GM23338 (cell line): Measurements from ENCODE around the gene ATP5MC2. TPM values are rescaled to one million over a fixed set of nuclear protein-coding genes. Genes with fewer than 3 reads are reported as not detected.

ENCODE experiments used
- ATAC-seq: fragments of 200-7000 bp; cut with Tn5 transposase; 3 replicates; pipeline ENCODE4 v1.9.1; 2020
- DNase-seq: peaks from one replicate; pipeline ENCODE4 v3.0.0-alpha.2; 2015; ENCODE audit warnings: low spot score
- H2AFZ ChIP-seq: fragments of 200-600 bp; sonication (generic); 2 replicates; pipeline ENCODE4 v1.8.0; 2016; ENCODE audit warnings: antibody characterized with exemption, mild to moderate bottlenecking, moderate library complexity
- H3F3A ChIP-seq: fragments of 200-600 bp; sonication (generic); replicated peaks from 2 replicates; pipeline ENCODE4 v1.8.0; 2017; ENCODE audit warnings: antibody characterized with exemption, mixed run types, low read depth
- H3K27ac ChIP-seq: fragments of 200-600 bp; sonication (generic); 2 replicates; pipeline ENCODE4 v1.6.1; 2016; ENCODE audit warnings: low read depth
- H3K27me3 ChIP-seq: fragments of 200-600 bp; sonication (generic); 2 replicates; pipeline ENCODE4 v1.8.0; 2016; ENCODE audit warnings: mild to moderate bottlenecking, mixed run types, moderate library complexity; ENCODE audit not compliant: insufficient read depth
- H3K36me3 ChIP-seq: fragments of 200-600 bp; sonication (generic); 2 replicates; pipeline ENCODE4 v1.8.0; 2016; ENCODE audit warnings: mild to moderate bottlenecking; ENCODE audit not compliant: insufficient read depth
- H3K4me1 ChIP-seq: fragments of 200-600 bp; sonication (generic); 2 replicates; pipeline ENCODE4 v1.8.0; 2016; ENCODE audit warnings: mild to moderate bottlenecking, moderate library complexity; ENCODE audit not compliant: insufficient read depth
- H3K4me2 ChIP-seq: fragments of 200-600 bp; sonication (generic); 2 replicates; pipeline ENCODE4 v1.7.1; 2017; ENCODE audit warnings: mixed run types
- H3K4me3 ChIP-seq: fragments of 200-600 bp; sonication (generic); 2 replicates; pipeline ENCODE4 v1.6.1; 2016; ENCODE audit warnings: mixed run types
- H3K79me2 ChIP-seq: fragments of 200-600 bp; sonication (generic); replicated peaks from 2 replicates; pipeline ENCODE4 v1.8.0; 2017; ENCODE audit warnings: mild to moderate bottlenecking; ENCODE audit not compliant: insufficient read depth
- H3K9me2 ChIP-seq: fragments of 200-600 bp; sonication (generic); 2 replicates; pipeline ENCODE4 v1.8.0; 2017; ENCODE audit not compliant: insufficient read depth
- H4K20me1 ChIP-seq: fragments of 200-600 bp; sonication (generic); replicated peaks from 2 replicates; pipeline ENCODE4 v1.8.0; 2017; ENCODE audit warnings: mild to moderate bottlenecking; ENCODE audit not compliant: insufficient read depth
- H3K27ac Mint-ChIP-seq: 2 replicates; pipeline ENCODE4 v1.8.0; 2020; ENCODE audit warnings: inconsistent platforms, mild to moderate bottlenecking, moderate library complexity, mixed read lengths
- H3K27me3 Mint-ChIP-seq: 3 replicates; pipeline ENCODE4 v1.8.0; 2022; ENCODE audit warnings: low read depth, mild to moderate bottlenecking, moderate library complexity, mixed read lengths, inconsistent platforms; ENCODE audit not compliant: insufficient read depth, poor library complexity
- H3K36me3 Mint-ChIP-seq: 3 replicates; pipeline ENCODE4 v1.8.0; 2021; ENCODE audit warnings: low read depth, mild to moderate bottlenecking, inconsistent platforms, moderate library complexity, mixed read lengths
- H3K4me1 Mint-ChIP-seq: 3 replicates; pipeline ENCODE4 v1.8.0; 2020; ENCODE audit warnings: mild to moderate bottlenecking, inconsistent platforms, mixed read lengths
- H3K4me3 Mint-ChIP-seq: 3 replicates; pipeline ENCODE4 v1.8.0; 2021; ENCODE audit warnings: moderate library complexity, mild to moderate bottlenecking, inconsistent platforms, mixed read lengths
- H3K9me3 Mint-ChIP-seq: 3 replicates; pipeline ENCODE4 v1.8.0; 2020; ENCODE audit warnings: moderate library complexity, mild to moderate bottlenecking, inconsistent platforms, mixed read lengths
- CREB1 ChIP-seq: fragments of 250-450 bp; sonication (Bioruptor Pico); IDR thresholded peaks from 2 replicates; pipeline ENCODE4 v1.5.0; 2020; ENCODE audit warnings: low read depth, mild to moderate bottlenecking, moderate library complexity
- EZH2 ChIP-seq: fragments of 200-600 bp; sonication (generic); IDR thresholded peaks from one replicate; pipeline ENCODE4 v1.8.0; 2017; ENCODE audit warnings: antibody characterized with exemption, mild to moderate bottlenecking, low read depth; ENCODE audit not compliant: unreplicated experiment
- EZH2phosphoT487 ChIP-seq: fragments of 200-600 bp; sonication (generic); IDR thresholded peaks from one replicate; pipeline ENCODE4 v1.8.1; 2018; ENCODE audit warnings: antibody characterized with exemption; ENCODE audit not compliant: unreplicated experiment
- NANOG ChIP-seq: IDR thresholded peaks from 2 replicates; pipeline ENCODE4 v1.6.1; 2016; ENCODE audit warnings: antibody characterized with exemption, borderline replicate concordance
- POLR2AphosphoS5 ChIP-seq: IDR thresholded peaks from 2 replicates; pipeline ENCODE4 v1.6.1; 2016; ENCODE audit warnings: antibody characterized with exemption, low read depth
- polyA plus RNA-seq: library from polyadenylated mRNA; unstranded; fragments of >200 nt; fragmentation: Nextera tagmentation; extraction: Ambion mirVana; gene quantifications from 2 replicates; pipeline ENCODE4 v1.2.1, GENCODE V29; 2016
- total RNA-seq: library from RNA; depleted of rRNA; stranded (reverse); fragments of >200 nt; shearing (Covaris generic); gene quantifications from 2 replicates; pipeline ENCODE4 v1.2.3, GENCODE V29; 2014
- TF ChIP-seq, protein P1 (sequence below): IDR thresholded peaks from 2 replicates; pipeline ENCODE4 v1.6.1; 2016; ENCODE audit warnings: antibody characterized with exemption
- TF ChIP-seq, protein P2 (sequence below), 2 experiments: fragments of 200-600 bp in 1 of 2; sonication (generic) in 1 of 2; conservative IDR thresholded peaks; 2 replicates each; pipeline versions ENCODE4 v1.5.1 to v1.6.1; 2016 to 2017; ENCODE audit warnings: antibody characterized with exemption in 2 of 2, low read depth in 2 of 2, mild to moderate bottlenecking in 2 of 2, moderate library complexity in 1 of 2
- TF ChIP-seq, protein P3 (sequence below): fragments of 250-450 bp; sonication (Bioruptor Pico); IDR thresholded peaks from 2 replicates; pipeline ENCODE4 v1.5.0; 2020; ENCODE audit warnings: mild to moderate bottlenecking, moderate library complexity

The ATP5MC2 gene
- total and polyA plus RNA-seq, 2 experiments from 2014 or later, result 362 to 821 TPM

DNA sequence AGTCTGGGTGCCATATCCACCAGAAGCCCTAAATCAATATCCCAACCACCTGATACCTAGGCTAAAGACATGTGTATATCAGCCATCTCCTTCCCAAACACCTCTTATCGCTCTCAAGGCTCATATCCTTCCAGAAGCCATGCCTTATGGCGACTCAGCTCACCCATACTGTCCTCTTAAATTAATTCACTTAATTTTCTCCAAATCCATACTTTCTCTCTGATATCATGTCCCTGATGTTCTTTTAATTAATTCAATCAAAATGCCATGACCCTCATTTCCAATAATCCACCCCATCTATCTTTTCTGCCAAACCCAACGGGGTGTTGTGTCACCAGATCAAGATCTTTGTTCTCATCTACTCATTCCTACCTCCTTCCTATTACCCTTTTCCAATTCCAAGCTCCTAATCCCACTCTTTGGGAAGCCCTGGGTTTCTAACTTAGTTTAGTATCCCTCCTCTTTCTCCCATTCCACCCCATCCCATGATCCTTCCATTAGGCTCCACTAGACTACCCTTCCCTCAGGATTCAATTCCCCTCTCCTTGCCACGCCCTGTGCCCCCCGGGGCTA, 50.4 kb downstream of the ATP5MC2 start:
- Histone ChIP-seq H3K4me2 (peak overlapping the region; percentile 75), H4K20me1 (no peaks in the 10 kb centered on the region), H3K79me2 (peaks cover 47% of the 10 kb centered on the region), H3F3A (no peaks in the 10 kb centered on the region), H3K36me3 (no peaks in the 10 kb centered on the region), H3K4me1 (peaks cover 22% of the 10 kb centered on the region), H3K27ac (no peak overlapping the region), H3K4me3 (peak overlapping the region; percentile 63), H2AFZ (no peak overlapping the region), H3K9me2 (no peaks in the 10 kb centered on the region), H3K27me3 (no peaks in the 10 kb centered on the region)
- no peak for ATAC-seq
- DNase-seq, result no peak
- H3K27ac Mint-ChIP-seq, result peak overlapping the region; percentile 99
- no peaks in the 10 kb centered on the region for H3K36me3 Mint-ChIP-seq
- H3K4me3 Mint-ChIP-seq, result peak overlapping the region; percentile 85
- H3K9me3 Mint-ChIP-seq, result no peaks in the 10 kb centered on the region
- peaks cover 9% of the 10 kb centered on the region for H3K27me3 Mint-ChIP-seq
- no peak for TF ChIP-seq NANOG
- 0 out of 2 replicates have a peak, but pooled peaks have one; percentile 11 for TF ChIP-seq POLR2AphosphoS5
- no peak for TF ChIP-seq EZH2
- peaks cover 26% of the 10 kb centered on the region for H3K4me1 Mint-ChIP-seq

DNA sequence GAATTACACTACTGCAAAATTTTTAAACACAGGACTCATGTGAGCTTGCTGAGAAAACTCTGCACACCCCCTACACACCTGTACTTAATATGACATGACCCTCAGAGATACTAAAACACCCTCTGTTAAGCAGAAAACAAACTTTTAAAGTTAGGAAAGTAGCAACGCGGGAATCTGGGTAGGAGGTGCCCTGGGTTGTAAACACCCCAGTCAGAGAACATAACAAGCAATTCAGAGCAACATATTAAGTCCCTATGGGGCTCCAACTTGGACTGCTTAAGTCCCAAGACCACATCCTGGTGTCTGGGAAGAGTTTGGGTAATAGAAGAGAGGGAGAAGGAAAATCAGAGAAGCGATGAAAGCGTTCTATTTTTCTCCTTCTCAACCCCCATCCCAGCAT, 50.9 kb downstream of the ATP5MC2 start:
- no peaks in the 10 kb centered on the region for H4K20me1 ChIP-seq
- H3K9me2 ChIP-seq, result no peaks in the 10 kb centered on the region
- no peak overlapping the region for H2AFZ ChIP-seq
- Mint-ChIP-seq H3K27me3 (peaks cover 9% of the 10 kb centered on the region), H3K36me3 (no peaks in the 10 kb centered on the region), H3K4me3 (peak overlapping the region; percentile 85), H3K9me3 (no peaks in the 10 kb centered on the region), H3K27ac (no peak overlapping the region), H3K4me1 (peaks cover 26% of the 10 kb centered on the region)
- H3K4me3 ChIP-seq, result peak overlapping the region; percentile 63
- TF ChIP-seq, protein P1, sequence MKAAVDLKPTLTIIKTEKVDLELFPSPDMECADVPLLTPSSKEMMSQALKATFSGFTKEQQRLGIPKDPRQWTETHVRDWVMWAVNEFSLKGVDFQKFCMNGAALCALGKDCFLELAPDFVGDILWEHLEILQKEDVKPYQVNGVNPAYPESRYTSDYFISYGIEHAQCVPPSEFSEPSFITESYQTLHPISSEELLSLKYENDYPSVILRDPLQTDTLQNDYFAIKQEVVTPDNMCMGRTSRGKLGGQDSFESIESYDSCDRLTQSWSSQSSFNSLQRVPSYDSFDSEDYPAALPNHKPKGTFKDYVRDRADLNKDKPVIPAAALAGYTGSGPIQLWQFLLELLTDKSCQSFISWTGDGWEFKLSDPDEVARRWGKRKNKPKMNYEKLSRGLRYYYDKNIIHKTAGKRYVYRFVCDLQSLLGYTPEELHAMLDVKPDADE, result no peak
- TF ChIP-seq POLR2AphosphoS5, result no peak
- TF ChIP-seq EZH2phosphoT487, result no peak
- no peak for TF ChIP-seq CREB1 (CRISPR knock-in tag)
- TF ChIP-seq, protein P2, sequence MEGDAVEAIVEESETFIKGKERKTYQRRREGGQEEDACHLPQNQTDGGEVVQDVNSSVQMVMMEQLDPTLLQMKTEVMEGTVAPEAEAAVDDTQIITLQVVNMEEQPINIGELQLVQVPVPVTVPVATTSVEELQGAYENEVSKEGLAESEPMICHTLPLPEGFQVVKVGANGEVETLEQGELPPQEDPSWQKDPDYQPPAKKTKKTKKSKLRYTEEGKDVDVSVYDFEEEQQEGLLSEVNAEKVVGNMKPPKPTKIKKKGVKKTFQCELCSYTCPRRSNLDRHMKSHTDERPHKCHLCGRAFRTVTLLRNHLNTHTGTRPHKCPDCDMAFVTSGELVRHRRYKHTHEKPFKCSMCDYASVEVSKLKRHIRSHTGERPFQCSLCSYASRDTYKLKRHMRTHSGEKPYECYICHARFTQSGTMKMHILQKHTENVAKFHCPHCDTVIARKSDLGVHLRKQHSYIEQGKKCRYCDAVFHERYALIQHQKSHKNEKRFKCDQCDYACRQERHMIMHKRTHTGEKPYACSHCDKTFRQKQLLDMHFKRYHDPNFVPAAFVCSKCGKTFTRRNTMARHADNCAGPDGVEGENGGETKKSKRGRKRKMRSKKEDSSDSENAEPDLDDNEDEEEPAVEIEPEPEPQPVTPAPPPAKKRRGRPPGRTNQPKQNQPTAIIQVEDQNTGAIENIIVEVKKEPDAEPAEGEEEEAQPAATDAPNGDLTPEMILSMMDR (conservative IDR thresholded peaks at IDR 0.05; ENCODE audit: low read depth in 2 of 2), result no peak
- TF ChIP-seq, protein P3, sequence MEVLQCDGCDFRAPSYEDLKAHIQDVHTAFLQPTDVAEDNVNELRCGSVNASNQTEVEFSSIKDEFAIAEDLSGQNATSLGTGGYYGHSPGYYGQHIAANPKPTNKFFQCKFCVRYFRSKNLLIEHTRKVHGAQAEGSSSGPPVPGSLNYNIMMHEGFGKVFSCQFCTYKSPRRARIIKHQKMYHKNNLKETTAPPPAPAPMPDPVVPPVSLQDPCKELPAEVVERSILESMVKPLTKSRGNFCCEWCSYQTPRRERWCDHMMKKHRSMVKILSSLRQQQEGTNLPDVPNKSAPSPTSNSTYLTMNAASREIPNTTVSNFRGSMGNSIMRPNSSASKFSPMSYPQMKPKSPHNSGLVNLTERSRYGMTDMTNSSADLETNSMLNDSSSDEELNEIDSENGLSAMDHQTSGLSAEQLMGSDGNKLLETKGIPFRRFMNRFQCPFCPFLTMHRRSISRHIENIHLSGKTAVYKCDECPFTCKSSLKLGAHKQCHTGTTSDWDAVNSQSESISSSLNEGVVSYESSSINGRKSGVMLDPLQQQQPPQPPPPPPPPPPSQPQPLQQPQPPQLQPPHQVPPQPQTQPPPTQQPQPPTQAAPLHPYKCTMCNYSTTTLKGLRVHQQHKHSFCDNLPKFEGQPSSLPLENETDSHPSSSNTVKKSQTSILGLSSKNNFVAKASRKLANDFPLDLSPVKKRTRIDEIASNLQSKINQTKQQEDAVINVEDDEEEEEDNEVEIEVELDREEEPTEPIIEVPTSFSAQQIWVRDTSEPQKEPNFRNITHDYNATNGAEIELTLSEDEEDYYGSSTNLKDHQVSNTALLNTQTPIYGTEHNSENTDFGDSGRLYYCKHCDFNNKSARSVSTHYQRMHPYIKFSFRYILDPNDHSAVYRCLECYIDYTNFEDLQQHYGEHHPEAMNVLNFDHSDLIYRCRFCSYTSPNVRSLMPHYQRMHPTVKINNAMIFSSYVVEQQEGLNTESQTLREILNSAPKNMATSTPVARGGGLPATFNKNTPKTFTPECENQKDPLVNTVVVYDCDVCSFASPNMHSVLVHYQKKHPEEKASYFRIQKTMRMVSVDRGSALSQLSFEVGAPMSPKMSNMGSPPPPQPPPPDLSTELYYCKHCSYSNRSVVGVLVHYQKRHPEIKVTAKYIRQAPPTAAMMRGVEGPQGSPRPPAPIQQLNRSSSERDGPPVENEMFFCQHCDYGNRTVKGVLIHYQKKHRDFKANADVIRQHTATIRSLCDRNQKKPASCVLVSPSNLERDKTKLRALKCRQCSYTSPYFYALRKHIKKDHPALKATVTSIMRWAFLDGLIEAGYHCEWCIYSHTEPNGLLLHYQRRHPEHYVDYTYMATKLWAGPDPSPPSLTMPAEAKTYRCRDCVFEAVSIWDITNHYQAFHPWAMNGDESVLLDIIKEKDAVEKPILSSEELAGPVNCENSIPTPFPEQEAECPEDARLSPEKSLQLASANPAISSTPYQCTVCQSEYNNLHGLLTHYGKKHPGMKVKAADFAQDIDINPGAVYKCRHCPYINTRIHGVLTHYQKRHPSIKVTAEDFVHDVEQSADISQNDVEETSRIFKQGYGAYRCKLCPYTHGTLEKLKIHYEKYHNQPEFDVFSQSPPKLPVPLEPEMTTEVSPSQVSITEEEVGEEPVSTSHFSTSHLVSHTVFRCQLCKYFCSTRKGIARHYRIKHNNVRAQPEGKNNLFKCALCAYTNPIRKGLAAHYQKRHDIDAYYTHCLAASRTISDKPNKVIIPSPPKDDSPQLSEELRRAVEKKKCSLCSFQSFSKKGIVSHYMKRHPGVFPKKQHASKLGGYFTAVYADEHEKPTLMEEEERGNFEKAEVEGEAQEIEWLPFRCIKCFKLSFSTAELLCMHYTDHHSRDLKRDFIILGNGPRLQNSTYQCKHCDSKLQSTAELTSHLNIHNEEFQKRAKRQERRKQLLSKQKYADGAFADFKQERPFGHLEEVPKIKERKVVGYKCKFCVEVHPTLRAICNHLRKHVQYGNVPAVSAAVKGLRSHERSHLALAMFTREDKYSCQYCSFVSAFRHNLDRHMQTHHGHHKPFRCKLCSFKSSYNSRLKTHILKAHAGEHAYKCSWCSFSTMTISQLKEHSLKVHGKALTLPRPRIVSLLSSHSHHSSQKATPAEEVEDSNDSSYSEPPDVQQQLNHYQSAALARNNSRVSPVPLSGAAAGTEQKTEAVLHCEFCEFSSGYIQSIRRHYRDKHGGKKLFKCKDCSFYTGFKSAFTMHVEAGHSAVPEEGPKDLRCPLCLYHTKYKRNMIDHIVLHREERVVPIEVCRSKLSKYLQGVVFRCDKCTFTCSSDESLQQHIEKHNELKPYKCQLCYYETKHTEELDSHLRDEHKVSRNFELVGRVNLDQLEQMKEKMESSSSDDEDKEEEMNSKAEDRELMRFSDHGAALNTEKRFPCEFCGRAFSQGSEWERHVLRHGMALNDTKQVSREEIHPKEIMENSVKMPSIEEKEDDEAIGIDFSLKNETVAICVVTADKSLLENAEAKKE (CRISPR knock-in tag), result no peak
- no peak overlapping the region for H3K27ac ChIP-seq
- no peaks in the 10 kb centered on the region for H3K27me3 ChIP-seq
- no peaks in the 10 kb centered on the region for H3F3A ChIP-seq
- peak overlapping the region; percentile 75 for H3K4me2 ChIP-seq
- DNase-seq (no peak), ATAC-seq (no peak)
- H3K79me2 ChIP-seq, result peaks cover 47% of the 10 kb centered on the region
- H3K36me3 ChIP-seq, result no peaks in the 10 kb centered on the region
- H3K4me1 ChIP-seq, result peaks cover 22% of the 10 kb centered on the region
